SIG-M5 treated with dmso at 0.1 percent for 504 hours (cell line): Measurements from ENCODE around the gene CENPM.
"Not testable (repeated sequence)": the region's sequence is repeated elsewhere in the genome, so short reads cannot be mapped to it uniquely, and the experiment has no call there.

Source experiments
- DNase-seq: peaks from one replicate; lab custom pipeline; 2025; ENCODE audit not compliant: unreplicated experiment; lab: John Stamatoyannopoulos, UW

The CENPM gene

GRCh38 chr22:41966607-41967240 lies 19.8 kb upstream of the CENPM start:
- peak; percentile 55 for DNase-seq

GRCh38 chr22:41966225-41966606 lies 19.3 kb upstream of the CENPM start:
- DNase-seq: no peak

GRCh38 chr22:41964112-41964491 lies 17.1 kb upstream of the CENPM start:
- DNase-seq: no peak

- no peak for DNase-seq
Measured at GRCh38 chr22:41963453-41964111, 16.6 kb upstream of the CENPM start.

GRCh38 chr22:41957941-41958556 lies 11.1 kb upstream of the CENPM start:
- DNase-seq: no peak

GRCh38 chr22:41952713-41953112 lies 5.8 kb upstream of the CENPM start:
- DNase-seq: no peak

GRCh38 chr22:41951898-41952474 lies 5.0 kb upstream of the CENPM start, which contains the start of gene SMIM45:
Gene SMIM45, plus strand, starts transcription at chr22:41952150.
- DNase-seq: no peak

- no peak for DNase-seq
Measured at GRCh38 chr22:41949297-41949965, 2.5 kb upstream of the CENPM start.

GRCh38 chr22:41948928-41949296 lies 2.0 kb upstream of the CENPM start:
- DNase-seq: not testable (repeated sequence)

GRCh38 chr22:41948142-41948541 lies 1.2 kb upstream of the CENPM start:
- no peak for DNase-seq

GRCh38 chr22:41947424-41948080 lies 600 bp upstream of the CENPM start:
- no peak for DNase-seq

- no peak for DNase-seq
Measured at GRCh38 chr22:41943661-41944209, 3.2 kb downstream of the CENPM start.

GRCh38 chr22:41940832-41941765 lies 5.9 kb downstream of the CENPM start:
- peak; percentile 60 for DNase-seq

GRCh38 chr22:41939981-41940831 lies 6.7 kb downstream of the CENPM start:
- no peak for DNase-seq

GRCh38 chr22:41936894-41937169 lies 10.1 kb downstream of the CENPM start:
- DNase-seq: no peak

GRCh38 chr22:41935509-41935908 lies 11.4 kb downstream of the CENPM start:
- DNase-seq: no peak

GRCh38 chr22:41935015-41935351 lies 12.0 kb downstream of the CENPM start:
- DNase-seq: no peak

- no peak for DNase-seq
Measured at GRCh38 chr22:41934284-41935014, 12.5 kb downstream of the CENPM start.
